DOHH2 (cell line): Measurements from ENCODE around the gene CYP2S1.

Experiments used
- EZH2phosphoT487 ChIP-seq: fragments of 200-600 bp; sonication (generic); IDR thresholded peaks from 2 replicates; pipeline ENCODE4 v1.6.1; 2017; ENCODE audit warnings: borderline replicate concordance, mild to moderate bottlenecking, antibody characterized with exemption, low read length, moderate library complexity, mixed read lengths
- TF ChIP-seq, protein P1 (sequence below): fragments of 200-600 bp; sonication (generic); IDR thresholded peaks from one replicate; pipeline ENCODE4 v1.5.1; 2014; ENCODE audit warnings: antibody characterized with exemption, mild to moderate bottlenecking, low read depth, low read length; ENCODE audit not compliant: poor library complexity, severe bottlenecking

DNA sequence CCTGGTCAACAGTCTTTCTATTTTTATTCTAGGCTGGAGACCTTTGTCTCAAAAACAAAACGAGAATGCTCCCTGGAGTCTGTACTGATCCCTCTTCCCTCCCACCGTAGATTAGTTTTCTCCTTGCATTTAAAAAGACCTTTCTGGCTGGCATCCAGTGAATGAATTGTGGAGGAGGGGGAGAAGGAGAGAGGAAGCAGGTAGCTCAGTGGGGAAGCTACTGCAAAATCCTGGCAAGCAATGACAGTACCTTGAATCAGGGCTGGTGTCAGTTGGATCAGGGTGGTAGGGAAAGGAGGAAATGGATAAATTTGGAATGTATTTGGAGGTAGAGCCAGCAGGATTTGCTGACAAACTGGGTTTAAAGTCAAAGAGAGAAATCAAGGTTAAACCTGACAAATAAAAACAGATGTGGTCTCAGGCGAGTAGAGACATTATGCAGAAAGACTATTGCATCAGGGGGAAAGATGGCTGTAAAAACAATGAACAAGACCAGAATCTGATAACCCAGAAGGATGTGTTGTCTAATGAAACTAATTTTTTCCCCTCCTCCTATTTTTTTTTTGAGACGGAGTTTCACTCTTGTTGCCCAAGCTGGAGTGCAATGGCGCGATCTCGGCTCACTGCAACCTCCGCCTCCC lies 3.5 kb upstream of the CYP2S1 start:
- no peak for TF ChIP-seq EZH2phosphoT487
- TF ChIP-seq, protein P1, sequence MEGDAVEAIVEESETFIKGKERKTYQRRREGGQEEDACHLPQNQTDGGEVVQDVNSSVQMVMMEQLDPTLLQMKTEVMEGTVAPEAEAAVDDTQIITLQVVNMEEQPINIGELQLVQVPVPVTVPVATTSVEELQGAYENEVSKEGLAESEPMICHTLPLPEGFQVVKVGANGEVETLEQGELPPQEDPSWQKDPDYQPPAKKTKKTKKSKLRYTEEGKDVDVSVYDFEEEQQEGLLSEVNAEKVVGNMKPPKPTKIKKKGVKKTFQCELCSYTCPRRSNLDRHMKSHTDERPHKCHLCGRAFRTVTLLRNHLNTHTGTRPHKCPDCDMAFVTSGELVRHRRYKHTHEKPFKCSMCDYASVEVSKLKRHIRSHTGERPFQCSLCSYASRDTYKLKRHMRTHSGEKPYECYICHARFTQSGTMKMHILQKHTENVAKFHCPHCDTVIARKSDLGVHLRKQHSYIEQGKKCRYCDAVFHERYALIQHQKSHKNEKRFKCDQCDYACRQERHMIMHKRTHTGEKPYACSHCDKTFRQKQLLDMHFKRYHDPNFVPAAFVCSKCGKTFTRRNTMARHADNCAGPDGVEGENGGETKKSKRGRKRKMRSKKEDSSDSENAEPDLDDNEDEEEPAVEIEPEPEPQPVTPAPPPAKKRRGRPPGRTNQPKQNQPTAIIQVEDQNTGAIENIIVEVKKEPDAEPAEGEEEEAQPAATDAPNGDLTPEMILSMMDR = no peak
